ENCODE measurements around the gene GTF3C4. TPM values are rescaled to one million over a fixed set of nuclear protein-coding genes. Genes with fewer than 3 reads are reported as not detected.

Gene GTF3C4
- total RNA-seq, 2 donors from 2014 or later = 10.6 to 10.8 TPM

DNA sequence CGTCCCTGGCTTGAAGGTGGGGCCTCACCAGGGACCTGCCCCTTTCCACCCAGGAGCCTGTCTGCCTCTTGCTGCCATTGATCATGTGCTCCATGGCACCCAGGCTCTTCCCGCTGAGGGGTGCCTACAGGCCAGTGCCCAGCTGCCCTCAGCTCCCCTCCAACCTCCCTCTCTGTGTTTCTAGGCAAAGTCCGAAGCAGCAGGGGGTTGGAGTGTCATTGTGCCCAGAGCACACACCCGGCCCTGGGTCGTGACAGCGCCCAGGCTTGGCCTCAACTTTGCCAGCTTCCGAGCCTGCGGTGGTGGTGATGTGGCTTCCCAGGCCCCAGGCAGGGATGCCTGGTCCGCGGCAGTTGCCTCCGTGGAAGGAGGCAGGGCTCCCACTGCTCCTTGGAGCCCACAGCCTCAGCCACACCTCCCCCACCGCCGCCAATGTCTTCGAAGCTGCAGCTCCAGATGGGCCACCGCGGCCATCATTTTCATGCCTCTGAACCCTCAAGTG is 52.4 kb downstream of the GTF3C4 start:
- ATAC-seq (no peak), DNase-seq (no peak)
- intact Hi-C loops (cut with DNase I, micrococcal nuclease) = no loop called here

DNA sequence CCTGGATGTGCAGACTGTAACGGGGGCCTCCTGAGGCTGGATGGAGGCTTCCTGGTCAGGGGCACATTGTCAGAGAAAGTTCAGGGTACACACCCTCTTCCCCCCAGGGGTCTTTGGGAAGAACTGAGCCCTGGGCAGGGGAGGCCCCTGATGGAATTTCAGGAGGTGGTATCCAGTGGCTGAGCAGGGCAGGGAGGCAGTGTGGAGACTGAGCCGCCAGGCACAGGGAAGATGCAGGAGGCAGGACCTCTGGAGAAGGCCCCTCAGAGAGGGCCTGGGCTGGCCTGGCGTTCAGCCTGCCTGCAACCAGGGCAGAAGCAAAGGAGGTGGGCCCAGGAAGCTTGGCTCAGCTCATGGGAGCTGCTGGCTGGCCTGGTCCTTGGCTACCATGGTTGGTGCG is 53.5 kb downstream of the GTF3C4 start:
- no peak for DNase-seq
- no peak for ATAC-seq
- intact Hi-C loops (cut with DNase I, micrococcal nuclease) = no loop called here

GRCh38 chr9:132725306-132725705 is 55.0 kb downstream of the GTF3C4 start:
- DNase-seq (no peak), ATAC-seq (no peak)
- intact Hi-C loops (cut with DNase I, micrococcal nuclease) = no loop called here

DNA sequence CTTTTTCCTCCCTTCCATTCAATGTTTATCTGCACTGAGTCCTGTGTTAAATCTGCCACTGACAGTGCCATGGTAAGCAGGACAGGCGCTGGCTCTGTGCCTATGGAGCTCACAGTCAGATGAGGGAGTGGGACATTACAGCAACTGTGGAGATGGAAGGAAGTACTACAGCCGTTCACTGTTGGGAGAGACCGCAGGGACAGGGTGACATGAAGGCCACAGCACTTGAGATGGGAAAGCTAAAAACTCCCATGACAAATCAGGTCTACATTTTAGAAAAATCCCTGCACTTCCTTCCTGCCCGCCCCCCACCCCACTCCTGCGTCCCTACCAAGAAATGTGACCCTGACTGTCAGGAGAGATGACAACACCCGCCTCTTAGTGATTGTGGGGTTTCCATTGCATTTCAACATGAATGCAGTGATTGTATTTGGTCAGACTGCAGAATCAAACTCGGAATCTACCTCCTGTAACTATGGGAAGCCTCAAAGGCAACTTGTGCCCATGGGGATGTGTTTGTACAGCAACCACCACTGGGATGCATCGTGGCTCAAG is 56.4 kb downstream of the GTF3C4 start:
- intact Hi-C loops (cut with DNase I, micrococcal nuclease) = no loop called here
- DNase-seq = no peak
- no peak for ATAC-seq

DNA sequence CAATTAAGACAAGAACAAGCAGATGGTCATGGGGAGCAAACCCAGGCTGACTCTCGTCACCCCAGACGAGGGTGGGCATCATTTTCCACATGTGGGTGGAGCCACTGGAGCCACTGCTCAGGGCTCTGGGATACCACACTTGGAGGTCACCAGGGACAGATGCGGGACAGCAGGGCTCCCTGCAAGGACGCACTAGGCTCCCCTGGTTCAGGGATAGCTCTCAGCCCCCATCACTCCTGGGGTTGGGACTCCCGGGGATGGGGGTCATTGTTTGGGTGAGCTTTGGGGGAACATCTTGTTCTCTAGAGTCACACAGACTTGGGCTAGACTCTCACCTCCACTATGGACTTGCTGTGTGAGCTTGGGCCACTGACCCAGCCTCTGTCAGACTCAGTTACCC is 57.8 kb downstream of the GTF3C4 start:
- DNase-seq (no peak), ATAC-seq (no peak)
- intact Hi-C loops (cut with DNase I, micrococcal nuclease) = no loop called here

- ATAC-seq (no peak), DNase-seq (no peak)
- intact Hi-C loops (cut with DNase I, micrococcal nuclease) = no loop called here
These were observed 58.2 kb downstream of the GTF3C4 start for GRCh38 chr9:132728497-132728896.

GRCh38 chr9:132729235-132729890 is 59.1 kb downstream of the GTF3C4 start:
- no peak for DNase-seq
- peak; percentile 60 for ATAC-seq
- intact Hi-C loops (cut with DNase I, micrococcal nuclease) = no loop called here

- no peak for DNase-seq
- intact Hi-C loops (cut with DNase I, micrococcal nuclease) = no loop called here
These were observed 60.1 kb downstream of the GTF3C4 start for GRCh38 chr9:132730054-132731033.

GRCh38 chr9:132731230-132731629 is 61.0 kb downstream of the GTF3C4 start:
- intact Hi-C loops (cut with DNase I, micrococcal nuclease) = no loop called here
- ATAC-seq = peak; percentile 98

More at GRCh38 chr9:132730054-132731033, 60.1 kb downstream of the GTF3C4 start:
- no peak for ATAC-seq

GRCh38 chr9:132732326-132733259 is 62.3 kb downstream of the GTF3C4 start:
- no peak for DNase-seq
- intact Hi-C loops (cut with DNase I, micrococcal nuclease) = no loop called here
- ATAC-seq = no peak

More at GRCh38 chr9:132731230-132731629, 61.0 kb downstream of the GTF3C4 start:
- peak; percentile 44 to 48 for DNase-seq

GRCh38 chr9:132733260-132733815 is 63.1 kb downstream of the GTF3C4 start:
- ATAC-seq (no peak), DNase-seq (no peak)
- intact Hi-C loops (cut with DNase I, micrococcal nuclease) = no loop called here

- ATAC-seq = peak; percentile 97
- DNase-seq = peak; percentile 59 to 61
- intact Hi-C loops (cut with DNase I, micrococcal nuclease) = no loop called here
These were observed 69.5 kb downstream of the GTF3C4 start for GRCh38 chr9:132739710-132740310.

GRCh38 chr9:132740526-132741309 is 70.5 kb downstream of the GTF3C4 start:
- DNase-seq (no peak), ATAC-seq (no peak)
- intact Hi-C loops (cut with DNase I, micrococcal nuclease) = no loop called here

DNA sequence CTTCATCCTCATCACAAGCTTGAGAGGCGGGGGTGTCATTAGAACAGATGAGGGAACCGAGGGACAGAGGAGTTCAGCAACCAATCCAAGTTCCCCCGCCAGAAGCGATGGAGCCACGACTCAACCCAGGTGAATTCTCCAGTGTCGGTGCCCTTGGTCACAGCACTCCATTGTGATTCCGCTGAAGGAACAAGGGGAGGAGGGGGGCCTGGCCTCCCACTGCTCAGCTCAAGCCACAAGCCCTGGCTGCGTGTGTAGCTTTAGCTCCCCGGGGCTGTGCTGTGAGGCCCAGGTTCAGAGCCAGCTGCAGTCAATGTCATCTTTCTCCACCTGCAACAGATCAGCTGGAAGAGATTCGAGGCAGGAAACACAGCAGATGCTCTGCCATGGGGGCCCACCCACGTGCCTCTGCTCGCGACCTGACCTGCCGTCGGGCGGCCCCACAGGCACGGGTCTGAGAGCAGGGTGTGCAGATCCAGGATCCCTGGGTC is 72.6 kb downstream of the GTF3C4 start:
- no peak for DNase-seq
- ATAC-seq = no peak
- intact Hi-C loops (cut with DNase I, micrococcal nuclease) = no loop called here

DNA sequence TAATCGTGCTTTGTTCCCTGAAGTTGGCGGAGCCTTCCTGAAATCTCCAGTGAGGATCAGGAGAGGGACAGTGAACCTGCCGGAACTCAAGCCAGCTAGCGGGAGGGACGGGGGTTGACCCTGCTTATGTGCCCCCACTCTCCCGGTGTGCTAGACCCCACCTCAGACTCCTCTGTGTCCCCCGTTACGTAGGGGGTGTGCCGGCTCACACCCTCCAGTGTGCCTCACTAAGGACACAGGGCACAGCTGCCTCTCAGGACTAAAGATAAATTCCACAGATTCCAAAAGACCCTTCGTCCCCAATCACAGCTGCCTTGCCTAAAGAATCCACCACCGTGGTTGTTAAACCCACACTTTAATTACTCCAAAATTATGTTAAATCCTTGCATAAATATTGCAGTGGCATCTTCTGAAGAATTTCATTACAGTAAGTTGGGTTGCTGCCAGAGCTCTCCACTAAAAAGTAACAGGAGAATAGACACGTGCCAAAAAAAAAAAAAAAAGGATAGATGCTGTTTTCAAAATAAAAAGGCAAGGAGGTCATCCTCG is 73.7 kb downstream of the GTF3C4 start:
- intact Hi-C loops (cut with DNase I, micrococcal nuclease) = no loop called here
- DNase-seq (no peak), ATAC-seq (no peak)

Measured in left colon (tissue), 2 donors.